HepG2 (cell line): Measurements from ENCODE around the gene PCSK5. TPM values are rescaled to one million over a fixed set of nuclear protein-coding genes. Genes with fewer than 3 reads are reported as not detected.

Source experiments
- ATAC-seq: fragments of 200-7000 bp; cut with Tn5 transposase; 3 replicates; pipeline ENCODE4 v1.9.1; 2020; ENCODE audit warnings: mild to moderate bottlenecking, moderate library complexity
- BruUV-seq: library from RNA; stranded (reverse); fragments of 400-500 nt; replicated peaks from 2 replicates; lab custom pipeline; 2021; lab: Mats Ljungman, UMichigan
- CTCF ChIA-PET: fragments of 300-600 bp; formaldehyde crosslinking; extraction: SDS; loops from one replicate; lab custom pipeline; 2021; ENCODE audit warnings: low total read pairs, inconsistent platforms, low intra/inter-chr PET ratio; lab: Yijun Ruan, JAX
- POLR2A ChIA-PET: fragments of 350-600 bp; sonication (Branson Sonifier 250); formaldehyde crosslinking; loops from one replicate; lab custom pipeline; 2020; ENCODE audit warnings: antibody characterized with exemption, inconsistent platforms; lab: Yijun Ruan, JAX
- DNase-seq: peaks from one replicate; pipeline ENCODE4 v3.0.0-alpha.2; 2015; ENCODE audit warnings: low spot score
- FAIRE-seq: peaks from 3 replicates; lab custom pipeline; 2011; peaks lifted over from hg19 to GRCh38; lab: Jason Lieb, UNC
- H2AFZ ChIP-seq: one replicate; pipeline ENCODE4 v1.6.1; 2011; ENCODE audit warnings: low read length, inconsistent platforms
- H3K27ac ChIP-seq: fragments of 300-600 bp; 3 replicates; pipeline ENCODE4 v1.8.0; 2011; ENCODE audit warnings: mixed run types, mild to moderate bottlenecking, mixed read lengths, low read length, inconsistent platforms; ENCODE audit not compliant: insufficient read depth; ENCODE audit errors: extremely low read length
- H3K27me3 ChIP-seq, 2 experiments: fragments of 200-600 bp in 1 of 2; 2 replicates in 1 of 2; 3 replicates in 1 of 2; pipeline versions ENCODE4 v1.6.0 to v1.8.0; 2011; ENCODE audit warnings: low read length in 2 of 2, mild to moderate bottlenecking in 2 of 2, moderate library complexity in 2 of 2, inconsistent platforms in 1 of 2; ENCODE audit not compliant: insufficient read depth in 2 of 2, control insufficient read depth in 1 of 2
- H3K36me3 ChIP-seq, 2 experiments: fragments of 200-600 bp in 1 of 2; replicated peaks in 1 of 2; 2 replicates in 1 of 2; 3 replicates in 1 of 2; pipeline versions ENCODE4 v1.5.1 to v1.8.0; 2011; ENCODE audit warnings: low read length in 2 of 2, inconsistent platforms in 1 of 2; ENCODE audit not compliant: insufficient read depth in 2 of 2, control insufficient read depth in 1 of 2
- H3K4me1 ChIP-seq: 2 replicates; pipeline ENCODE4 v1.5.1; 2012; ENCODE audit warnings: low read length, inconsistent platforms; ENCODE audit not compliant: insufficient read depth
- H3K4me2 ChIP-seq: 2 replicates; pipeline ENCODE4 v1.6.0; 2011; ENCODE audit warnings: low read depth, low read length, inconsistent platforms
- H3K4me3 ChIP-seq, 3 experiments: fragments of 200-600 bp in 1 of 3; sonication (generic), shearing (Covaris generic) in 1 of 3; replicated peaks in 1 of 3; 2 replicates each; pipeline ENCODE4 v1.5.1; 2011 to 2016; ENCODE audit warnings: low read length in 3 of 3, inconsistent platforms in 2 of 3, low read depth in 2 of 3, mild to moderate bottlenecking in 2 of 3, control low read depth in 1 of 3, mixed read lengths in 1 of 3; ENCODE audit not compliant: insufficient read depth in 1 of 3
- H3K79me2 ChIP-seq: one replicate; pipeline ENCODE4 v1.6.1; 2011; ENCODE audit warnings: low read length, inconsistent platforms; ENCODE audit not compliant: insufficient read depth
- H3K9ac ChIP-seq: 2 replicates; pipeline ENCODE4 v1.6.0; 2011; ENCODE audit warnings: mild to moderate bottlenecking, low read depth, low read length, inconsistent platforms; ENCODE audit not compliant: insufficient read depth
- H3K9me3 ChIP-seq: 2 replicates; pipeline ENCODE4 v1.5.1; 2012; ENCODE audit warnings: mild to moderate bottlenecking, low read length
- H4K20me1 ChIP-seq: 2 replicates; pipeline ENCODE4 v1.6.0; 2011; ENCODE audit warnings: inconsistent platforms, mild to moderate bottlenecking, low read length, moderate library complexity; ENCODE audit not compliant: insufficient read depth
- AKAP8 ChIP-seq: sonication (generic); formaldehyde crosslinking; IDR thresholded peaks from 2 replicates; pipeline ENCODE4 v1.5.1; 2020; ENCODE audit warnings: mild to moderate bottlenecking, missing genetic modification reagents
- ARNTL ChIP-seq: sonication (generic); formaldehyde crosslinking; IDR thresholded peaks from 2 replicates; pipeline ENCODE4 v1.4.0; 2020; ENCODE audit warnings: mild to moderate bottlenecking, missing genetic modification reagents
- CBX1 ChIP-seq: IDR thresholded peaks from one replicate; pipeline ENCODE4 v1.6.1; 2016; ENCODE audit warnings: antibody characterized with exemption, low read depth
- CEBPZ ChIP-seq: IDR thresholded peaks from 2 replicates; pipeline ENCODE4 v1.6.1; 2012; ENCODE audit warnings: low read length, improper control_type of control experiment
- CENPT ChIP-seq: sonication (generic); formaldehyde crosslinking; IDR thresholded peaks from 2 replicates; pipeline ENCODE4 v1.8.0; 2022; ENCODE audit warnings: low read depth, mild to moderate bottlenecking, moderate library complexity, missing genetic modification reagents
- EED ChIP-seq: sonication (generic); formaldehyde crosslinking; IDR thresholded peaks from 2 replicates; pipeline ENCODE4 v1.5.0; 2020; ENCODE audit warnings: mild to moderate bottlenecking, missing genetic modification reagents
- EHMT2 ChIP-seq: fragments of 200-600 bp; sonication (generic); IDR thresholded peaks from 2 replicates; pipeline ENCODE4 v1.7.0; 2017; ENCODE audit warnings: antibody characterized with exemption, low read depth, low read length, borderline replicate concordance
- GMEB1 ChIP-seq: sonication (generic); formaldehyde crosslinking; IDR thresholded peaks from 2 replicates; pipeline ENCODE4 v1.5.1; 2020; ENCODE audit warnings: missing genetic modification reagents, mild to moderate bottlenecking, borderline replicate concordance
- PBX2 ChIP-seq: IDR thresholded peaks from 2 replicates; pipeline ENCODE4 v1.6.1; 2016; ENCODE audit warnings: control low read depth
- RBM39 ChIP-seq: fragments of 200-400 bp; formaldehyde crosslinking; IDR thresholded peaks from one replicate; pipeline ENCODE4 v1.6.1; 2018; ENCODE audit warnings: antibody characterized with exemption, mild to moderate bottlenecking, low read depth, low read length; ENCODE audit not compliant: poor library complexity, severe bottlenecking
- TBL1XR1 ChIP-seq: fragments of 150-350 bp; IDR thresholded peaks from 2 replicates; pipeline ENCODE4 v1.6.1; 2014; ENCODE audit warnings: borderline replicate concordance, low read length; ENCODE audit not compliant: partially characterized antibody
- THYN1 ChIP-seq: sonication (generic); formaldehyde crosslinking; IDR thresholded peaks from 2 replicates; pipeline ENCODE4 v1.8.1; 2023; ENCODE audit warnings: low read depth, mild to moderate bottlenecking, moderate library complexity, missing genetic modification reagents, borderline replicate concordance
- ZNF143 ChIP-seq: sonication (generic); formaldehyde crosslinking; IDR thresholded peaks from 2 replicates; pipeline ENCODE4 v1.4.0; 2020; ENCODE audit warnings: missing genetic modification reagents
- ZNF24 ChIP-seq: fragments of 450-650 bp; IDR thresholded peaks from 2 replicates; pipeline ENCODE4 v1.6.1; 2017; ENCODE audit warnings: antibody characterized with exemption, mild to moderate bottlenecking
- ZNF362 ChIP-seq: sonication (generic); formaldehyde crosslinking; IDR thresholded peaks from 2 replicates; pipeline ENCODE4 v1.4.0; 2020; ENCODE audit warnings: missing genetic modification reagents, mild to moderate bottlenecking, borderline replicate concordance
- ZNF382 ChIP-seq: sonication (generic); formaldehyde crosslinking; IDR thresholded peaks from 2 replicates; pipeline ENCODE4 v1.5.0; 2020; ENCODE audit warnings: missing genetic modification reagents, mild to moderate bottlenecking, borderline replicate concordance
- WGBS: methylation state at CpG from one replicate; pipeline ENCODE4 v1.1.6; 2017; ENCODE audit warnings: low lambda C conversion rate; 5-methylcytosine and 5-hydroxymethylcytosine counted together
- in situ Hi-C: cut with HindIII; loops from 2 replicates; pipeline ENCODE4 v1.10.0; 2017; ENCODE audit warnings: low pct_unique_long_range_greater_than_20kb; ENCODE audit not compliant: extremely low pct_ligation_motif_present
- intact Hi-C: fragments of 100-400 bp; cut with micrococcal nuclease; formaldehyde crosslinking; loops from one replicate; pipeline ENCODE4 v1.10.0; 2022; ENCODE audit not compliant: unreplicated experiment
- polyA plus RNA-seq, 8 experiments: library from polyadenylated mRNA; depleted of rRNA in 3 of 8; stranded (reverse) in 7 of 8; unstranded in 1 of 8; fragments of >200 nt; fragmentation: Illumina TruSeq in 4 of 8; extraction: Trizol in 4 of 8; gene quantifications; 2 replicates each; pipeline versions ENCODE4 v1.2.1 to v1.2.3, GENCODE V29; 2011 to 2016; ENCODE audit warnings: low read depth in 4 of 8, missing spikeins in 1 of 8, mixed read lengths in 1 of 8; ENCODE audit not compliant: insufficient read depth in 1 of 8
- total RNA-seq, 5 experiments: library from RNA; depleted of rRNA; stranded (reverse); fragments of >200 nt; fragmentation: Illumina TruSeq; extraction: Trizol; gene quantifications; 2 replicates each; pipeline ENCODE4 v1.2.3, GENCODE V29; 2016; ENCODE audit warnings: low read depth in 1 of 5

Gene PCSK5
- total and polyA plus RNA-seq, 2 of the 13 experiments (the other 11 are each of a cell fraction or from before 2014, with no cell fraction given) = 0.55 to 0.66 TPM

GRCh38 chr9:76085596-76085995 lies 195.1 kb downstream of the PCSK5 start:
- WGBS = 32% methylated on average over 2 of the region's 2 CpGs
- TF ChIP-seq PBX2 (CRISPR knock-in tag) (no peak), THYN1 (CRISPR knock-in tag) (no peak), ZNF143 (CRISPR knock-in tag) (no peak), GMEB1 (no peak), ARNTL (CRISPR knock-in tag) (no peak), RBM39 (no peak), ZNF382 (CRISPR knock-in tag) (no peak), EHMT2 (no peak), CBX1 (no peak), CEBPZ (no peak), ZNF24 (no peak), ZNF362 (no peak), AKAP8 (CRISPR knock-in tag) (no peak), TBL1XR1 (no peak), EED (no peak), CENPT (CRISPR knock-in tag) (no peak)
- no peaks in the 10 kb centered on the region for H3K27me3 ChIP-seq
- ATAC-seq (no peak), FAIRE-seq (no peak), DNase-seq (no peak)
- H3K9me3 ChIP-seq = no peaks in the 10 kb centered on the region
- ChIA-PET POLR2A (no interaction called here), CTCF (no interaction called here)
- intact Hi-C loops = no loop called here
- H3K36me3 ChIP-seq = no peaks in the 10 kb centered on the region
- H3K4me2 ChIP-seq = no peak overlapping the region
- no peaks in the 10 kb centered on the region for H4K20me1 ChIP-seq
- in situ Hi-C loops = no loop called here
- no peaks in the 10 kb centered on the region for H3K4me1 ChIP-seq
- no TSS peak for BruUV-seq
- no peak overlapping the region for H2AFZ ChIP-seq
- H3K27ac ChIP-seq = no peak overlapping the region
- no peak overlapping the region for H3K9ac ChIP-seq
- H3K4me3 ChIP-seq = no peak overlapping the region
- H3K79me2 ChIP-seq = no peaks in the 10 kb centered on the region
